HG02623 (cell line): ENCODE results near the gene PITX3.
A peak's percentile ranks its signal among the peaks of the same experiment; 100 is the strongest.
"Not testable (repeated sequence)": the region's sequence is repeated elsewhere in the genome, so short reads cannot be mapped to it uniquely, and the experiment has no call there.

ENCODE experiments used
- ATAC-seq: cut with Tn5 transposase; IDR thresholded peaks from one replicate; pipeline ENCODE4 v1.9.1; 2021; ENCODE audit warnings: moderate library complexity; ENCODE audit not compliant: unreplicated experiment

Gene PITX3

DNA sequence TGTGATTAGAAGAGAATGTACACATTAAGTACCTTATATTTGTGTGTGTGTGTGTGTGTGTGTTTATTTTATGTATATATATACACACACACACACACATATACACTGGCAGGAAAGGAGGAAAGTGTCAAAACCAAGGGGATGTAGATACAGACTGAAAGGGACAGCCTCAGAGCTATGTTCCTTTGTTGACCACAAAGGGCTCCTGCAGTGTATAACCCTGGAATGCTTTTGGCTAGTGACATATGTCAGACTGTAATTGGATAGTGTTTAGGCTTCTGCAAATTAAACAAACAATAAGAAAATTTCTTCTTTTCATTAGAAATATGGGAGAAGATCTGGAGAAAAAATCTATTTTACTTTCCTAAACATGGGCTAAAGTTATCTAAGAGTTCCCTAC, 19.9 kb upstream of the PITX3 start:
- no peak for ATAC-seq

DNA sequence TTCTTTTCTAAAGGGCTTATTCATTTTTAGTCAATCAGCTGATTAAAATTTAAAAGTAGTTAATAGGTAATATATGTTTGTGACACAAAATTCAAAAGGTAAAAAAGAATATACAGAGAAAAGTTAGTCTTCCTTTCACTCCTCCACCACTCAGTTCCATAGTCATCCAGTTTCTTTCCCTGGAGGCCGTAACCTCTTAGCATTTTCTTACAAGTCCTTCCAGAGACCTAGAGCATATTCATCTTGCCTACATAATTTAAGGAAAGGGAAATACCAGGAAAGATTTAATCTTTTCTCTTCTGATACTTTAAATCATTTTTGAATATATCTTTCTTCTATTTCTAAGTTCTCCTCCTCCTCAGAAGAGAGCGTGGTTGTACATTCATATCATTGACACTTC, 14.1 kb upstream of the PITX3 start:
- ATAC-seq = no peak

GRCh38 chr10:102254426-102254825, 13.1 kb upstream of the PITX3 start:
- no peak for ATAC-seq

- ATAC-seq = not testable (repeated sequence)
These were observed 11.2 kb upstream of the PITX3 start for GRCh38 chr10:102252508-102252907.

- no peak for ATAC-seq
These were observed 6.4 kb upstream of the PITX3 start for GRCh38 chr10:102247734-102248133.

- no peak for ATAC-seq
These were observed 4.9 kb upstream of the PITX3 start for GRCh38 chr10:102246261-102246660.

- no peak for ATAC-seq
These were observed 4.6 kb upstream of the PITX3 start for GRCh38 chr10:102245932-102246251.

GRCh38 chr10:102245082-102245931, 4.0 kb upstream of the PITX3 start, which contains the start of gene GBF1:
TSS of gene GBF1 (plus strand) at chr10:102245532. CDS start at chr10:102258939, 13,407 bp downstream.
- ATAC-seq = peak; percentile 84

- ATAC-seq = no peak
These were observed 2.0 kb upstream of the PITX3 start for GRCh38 chr10:102243309-102243708.

DNA sequence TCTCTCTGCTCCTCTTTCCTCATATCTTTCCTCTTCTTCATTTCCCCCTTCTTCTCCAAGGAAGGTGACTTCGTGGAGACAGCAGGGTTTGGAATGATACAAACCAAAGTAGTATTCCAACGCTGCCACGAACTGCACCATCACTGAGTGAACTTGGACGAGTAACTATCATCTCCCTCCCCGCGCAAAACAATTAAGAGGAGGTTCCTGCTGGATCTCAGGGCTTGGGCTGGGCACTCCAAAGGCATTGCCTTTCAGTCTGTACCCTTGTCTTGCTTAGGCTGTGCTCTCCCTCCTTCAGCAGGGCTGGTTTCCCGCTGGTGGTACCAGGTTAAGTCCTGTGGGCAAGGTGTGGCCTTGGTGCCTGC, 790 bp upstream of the PITX3 start:
- no peak for ATAC-seq

DNA sequence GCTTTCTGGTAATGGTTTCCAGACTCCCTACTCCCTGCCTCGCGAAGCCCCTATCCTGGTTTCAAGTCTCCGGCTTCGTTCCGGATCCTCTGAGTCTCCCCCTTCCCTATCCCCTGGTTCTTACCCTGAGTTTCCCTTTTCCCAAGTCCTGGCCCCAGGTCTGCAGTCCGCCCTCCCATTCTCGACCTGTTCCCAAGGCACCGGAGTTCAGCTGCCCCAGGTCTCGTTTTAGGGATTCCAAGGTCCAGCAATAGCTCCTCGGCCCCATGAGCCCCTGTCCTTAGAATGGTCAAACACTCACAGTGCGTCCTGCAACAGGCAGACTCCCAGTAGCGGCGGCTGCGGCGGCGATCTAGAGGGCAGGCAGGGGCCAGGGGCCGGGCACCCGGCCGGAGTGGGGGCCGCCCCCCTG, 274 bp downstream of the PITX3 start:
- ATAC-seq = no peak

DNA sequence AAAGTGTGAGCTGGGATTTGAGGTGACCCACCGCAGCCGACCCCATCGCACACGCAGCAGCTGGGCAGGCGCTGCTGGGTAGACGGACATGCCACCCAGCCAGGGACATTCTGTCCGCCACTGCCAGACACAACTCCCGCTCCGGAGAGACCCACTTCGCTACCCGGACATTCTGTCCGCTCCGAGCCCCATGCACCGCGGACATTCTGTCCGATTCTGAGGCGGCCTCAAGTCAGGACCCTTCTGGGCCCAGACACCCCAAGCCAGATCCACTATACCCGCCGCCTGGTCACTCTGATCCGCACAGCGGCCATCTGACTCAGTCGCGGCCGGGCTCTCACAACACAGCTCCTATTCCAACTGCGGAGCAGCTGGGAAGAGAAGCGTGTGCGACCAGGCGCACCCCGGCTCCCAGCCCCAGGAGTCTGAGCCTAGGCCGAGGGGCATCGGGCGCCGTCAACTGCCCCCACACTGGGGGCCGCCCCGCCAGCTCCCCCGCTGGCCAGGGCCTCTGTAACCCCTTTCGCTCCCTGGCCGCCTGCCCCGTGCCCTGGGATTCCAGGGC, 763 bp downstream of the PITX3 start:
- no peak for ATAC-seq

DNA sequence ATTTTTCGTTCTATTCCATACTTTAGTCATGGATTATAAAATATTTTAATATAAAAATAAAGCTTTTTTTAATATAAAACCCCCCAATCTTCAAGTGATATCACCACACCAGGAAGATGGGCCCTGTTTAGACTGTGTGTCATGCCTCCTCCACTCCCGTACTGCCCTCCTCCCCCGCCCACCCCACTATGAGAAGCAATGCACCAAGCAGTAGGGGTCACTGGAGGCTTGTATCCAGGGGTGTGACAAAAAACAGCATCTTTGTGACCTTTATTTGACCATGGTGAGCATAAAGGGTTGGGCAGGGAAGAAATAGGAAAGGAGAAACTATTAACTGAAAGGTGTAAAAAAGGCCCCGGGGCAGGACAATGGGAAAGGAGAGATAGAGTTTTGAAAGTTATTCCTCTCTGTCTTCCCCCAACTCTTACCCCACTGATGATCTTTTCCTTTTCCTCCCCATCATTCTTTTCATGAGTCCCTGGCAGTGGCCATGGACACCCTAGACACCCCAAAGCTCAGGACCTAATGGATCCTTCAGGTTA, 3.5 kb downstream of the PITX3 start:
- no peak for ATAC-seq

DNA sequence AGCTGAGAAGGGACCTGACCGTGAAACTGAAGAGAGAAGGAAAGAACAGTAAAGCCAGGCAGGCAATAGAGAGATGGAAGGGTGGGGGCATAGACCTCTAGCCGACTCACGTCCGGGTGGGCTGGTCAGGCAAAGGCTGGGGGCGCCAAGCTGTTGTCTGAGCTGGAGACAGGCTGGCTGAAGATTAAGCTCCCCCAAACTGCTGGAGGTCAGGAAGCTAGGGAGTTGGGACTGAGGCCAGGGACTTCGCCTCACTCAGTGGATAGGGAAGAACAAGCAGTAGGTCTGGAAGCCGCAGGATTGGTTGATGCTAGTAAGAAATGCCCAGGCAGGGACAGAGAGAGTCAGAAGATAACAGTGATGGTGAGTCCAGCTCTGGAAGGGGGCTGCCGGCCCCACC, 5.3 kb downstream of the PITX3 start:
- no peak for ATAC-seq

- no peak for ATAC-seq
These were observed 5.8 kb downstream of the PITX3 start for GRCh38 chr10:102235598-102235920.

GRCh38 chr10:102234888-102235597, 6.3 kb downstream of the PITX3 start:
- no peak for ATAC-seq

DNA sequence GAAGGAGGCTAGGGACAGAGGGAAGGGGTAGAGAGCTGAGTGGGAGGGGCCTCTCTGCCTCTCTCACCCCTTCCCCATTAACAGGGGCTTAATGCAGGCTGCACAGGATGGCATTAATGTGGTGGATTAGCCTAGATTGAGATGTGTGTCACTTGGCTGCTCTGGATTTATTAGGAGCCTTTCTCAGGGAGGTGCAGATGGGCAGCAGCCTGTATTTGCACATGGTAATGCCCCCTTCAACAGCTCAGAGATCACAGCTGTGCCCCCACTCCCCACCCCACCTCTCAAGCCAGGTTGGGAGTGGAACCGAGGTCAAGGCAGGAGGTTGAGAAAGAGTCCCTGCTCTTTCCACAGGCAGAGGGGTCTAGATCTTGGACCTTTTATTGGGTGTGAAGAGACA, 7.3 kb downstream of the PITX3 start:
- ATAC-seq = no peak

DNA sequence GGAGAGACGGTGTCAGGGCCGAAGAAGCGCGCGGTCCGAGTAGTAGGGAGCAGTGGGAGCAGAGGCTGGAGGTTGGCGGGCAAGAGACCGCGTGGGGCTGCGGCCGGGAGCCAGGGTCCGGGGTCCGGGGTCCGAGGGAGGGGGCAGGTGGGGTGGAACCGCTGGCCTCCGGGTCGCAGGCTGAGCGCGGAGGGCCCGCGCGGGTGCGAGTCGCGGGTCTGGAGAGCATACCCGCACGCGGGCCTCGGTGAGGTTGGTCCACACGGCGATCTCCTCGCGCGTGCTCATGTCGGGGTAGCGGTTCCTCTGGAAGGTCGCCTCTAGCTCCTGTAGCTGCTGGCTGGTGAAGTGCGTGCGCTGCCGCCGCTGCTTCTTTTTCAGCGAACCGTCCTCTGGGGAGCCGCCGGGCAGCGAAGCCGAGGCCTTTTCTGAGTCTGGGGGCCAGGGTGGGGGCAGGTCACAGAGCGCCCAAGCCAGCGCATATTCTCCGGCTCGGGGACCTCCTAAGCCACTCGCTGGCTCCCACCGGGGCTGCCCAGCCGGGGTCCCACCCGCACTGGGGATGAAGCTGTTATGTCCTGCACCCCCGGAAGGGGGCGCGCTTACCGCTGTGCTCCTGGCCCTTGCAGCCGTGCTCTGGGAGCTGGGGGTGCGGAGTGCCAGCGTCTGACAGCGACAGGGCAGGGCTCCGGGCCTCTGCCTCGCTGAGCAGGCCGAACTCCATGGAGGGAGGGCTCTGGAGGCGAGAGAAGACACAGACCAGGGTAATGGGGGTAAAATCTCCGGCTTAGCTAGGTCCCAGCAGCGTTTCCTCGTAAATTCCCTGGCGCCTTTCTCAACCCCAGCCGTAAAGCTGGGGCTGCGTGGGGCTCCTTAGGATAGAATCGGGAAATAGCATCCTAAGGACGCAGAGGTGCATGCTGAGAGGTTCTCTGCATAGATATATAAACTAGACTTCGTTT, 9.7 kb downstream of the PITX3 start:
- ATAC-seq = no peak

- no peak for ATAC-seq
These were observed 10.4 kb downstream of the PITX3 start for GRCh38 chr10:102230861-102231356.

- no peak for ATAC-seq
These were observed 10.9 kb downstream of the PITX3 start for GRCh38 chr10:102230264-102230860.
